A204.1 (cell line): ENCODE results near the gene RGPD6.
"Not testable (repeated sequence)": the region's sequence is repeated elsewhere in the genome, so short reads cannot be mapped to it uniquely, and the experiment has no call there.

Source experiments
- FAIRE-seq: peaks from 2 replicates; lab custom pipeline; 2012; peaks lifted over from hg19 to GRCh38; lab: Jason Lieb, UNC

The RGPD6 gene

DNA sequence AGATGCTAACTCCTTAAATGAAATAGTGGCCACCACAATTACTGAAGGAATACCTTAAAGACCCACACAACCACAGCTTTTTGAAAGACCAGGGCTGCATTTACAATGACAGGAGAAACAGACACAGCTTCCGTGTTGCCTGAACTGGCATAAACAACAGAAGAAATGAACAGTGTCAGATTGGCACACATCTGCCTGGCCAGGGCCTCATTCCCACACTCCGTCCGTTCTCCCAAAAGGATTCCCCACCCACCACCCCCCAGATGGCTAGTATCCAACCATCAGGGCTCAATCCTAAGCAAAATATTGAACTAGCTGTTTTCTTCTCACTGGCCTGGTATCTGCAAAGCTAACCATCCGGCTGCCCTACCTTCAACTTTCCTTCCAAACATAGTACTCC lies 96.9 kb downstream of the RGPD6 start:
- FAIRE-seq: not testable (repeated sequence)

DNA sequence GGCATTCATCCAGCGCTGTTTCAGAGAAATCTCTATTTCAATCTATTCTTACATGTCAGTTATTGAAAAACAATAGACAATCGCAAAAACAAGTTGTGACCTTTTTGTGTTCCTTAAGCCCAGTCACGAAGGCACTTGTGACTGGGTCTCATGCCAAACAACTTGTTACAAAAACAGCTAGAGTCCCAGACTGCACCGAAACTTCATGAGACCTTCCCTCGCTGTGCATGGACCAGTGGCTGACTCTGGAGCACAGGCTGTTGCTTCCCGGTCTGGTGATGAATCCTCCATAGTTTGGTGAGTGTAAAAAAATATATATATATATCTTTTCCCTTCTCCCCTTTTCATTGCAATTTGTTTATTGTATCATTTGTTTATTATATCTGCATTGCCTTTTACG lies 99.7 kb downstream of the RGPD6 start:
- not testable (repeated sequence) for FAIRE-seq

- not testable (repeated sequence) for FAIRE-seq
Observed at GRCh38 chr2:110476952-110477351, 100.1 kb downstream of the RGPD6 start.

GRCh38 chr2:110475627-110476359 lies 101.2 kb downstream of the RGPD6 start:
- FAIRE-seq: not testable (repeated sequence)

GRCh38 chr2:110474898-110475297 lies 102.1 kb downstream of the RGPD6 start:
- not testable (repeated sequence) for FAIRE-seq

- not testable (repeated sequence) for FAIRE-seq
Observed at GRCh38 chr2:110473059-110473358, 104.0 kb downstream of the RGPD6 start.

- FAIRE-seq: not testable (repeated sequence)
Observed at GRCh38 chr2:110472171-110473058, 104.6 kb downstream of the RGPD6 start, which contains the start of gene LIMS4. LIMS4 (minus strand) TSS chr2:110472816; CDS start chr2:110472778, 38 bp downstream.

- not testable (repeated sequence) for FAIRE-seq
Observed at GRCh38 chr2:110468921-110469320, 108.1 kb downstream of the RGPD6 start.

DNA sequence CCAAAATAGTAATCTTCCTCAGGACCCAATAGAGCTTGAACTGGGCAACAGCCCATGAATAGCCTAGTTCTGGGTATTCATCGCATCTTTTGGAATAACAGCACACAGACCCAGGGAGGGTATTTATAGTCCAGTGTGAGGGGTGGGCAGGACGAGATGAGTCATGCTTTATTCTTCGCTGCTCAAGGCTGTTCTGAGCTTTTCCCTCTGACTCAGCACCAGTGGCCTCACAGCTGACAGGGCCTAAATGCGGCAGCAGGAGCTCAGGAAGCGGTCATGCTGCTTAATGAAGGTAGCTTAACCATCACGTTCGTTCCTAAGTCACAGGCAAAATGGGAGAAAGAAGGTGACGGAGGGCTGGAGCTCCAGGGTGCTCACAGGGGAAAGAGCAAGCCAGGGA lies 111.7 kb downstream of the RGPD6 start:
- FAIRE-seq: not testable (repeated sequence)
